Neural progenitor cell (in vitro differentiated cells): ENCODE results near the gene SPTBN1. TPM values are rescaled to one million over a fixed set of nuclear protein-coding genes. Genes with fewer than 3 reads are reported as not detected.

ENCODE experiments used
- DNase-seq: peaks from one replicate; pipeline ENCODE4 v3.0.0-alpha.2; 2016; ENCODE audit warnings: low spot score
- H2AFZ ChIP-seq: fragments of 200-600 bp; sonication (generic); replicated peaks from 2 replicates; pipeline ENCODE4 v1.6.1; 2016; ENCODE audit warnings: antibody characterized with exemption
- H3F3A ChIP-seq: fragments of 200-600 bp; sonication (generic); 2 replicates; pipeline ENCODE4 v1.6.1; 2016; ENCODE audit warnings: antibody characterized with exemption, low read depth
- H3K27ac ChIP-seq: fragments of 200-600 bp; sonication (generic); 2 replicates; pipeline ENCODE4 v1.5.1; 2016; ENCODE audit warnings: mild to moderate bottlenecking
- H3K27me3 ChIP-seq: fragments of 200-600 bp; sonication (generic); 2 replicates; pipeline ENCODE4 v1.6.1; 2016; ENCODE audit warnings: mild to moderate bottlenecking, moderate library complexity
- H3K36me3 ChIP-seq: fragments of 200-600 bp; sonication (generic); 2 replicates; pipeline ENCODE4 v1.5.1; 2016
- H3K4me1 ChIP-seq: fragments of 200-600 bp; sonication (generic); 2 replicates; pipeline ENCODE4 v1.6.1; 2016; ENCODE audit warnings: mixed run types
- H3K4me2 ChIP-seq: fragments of 200-600 bp; sonication (generic); 2 replicates; pipeline ENCODE4 v1.6.1; 2016
- H3K4me3 ChIP-seq: fragments of 200-600 bp; sonication (generic); 2 replicates; pipeline ENCODE4 v1.5.1; 2016
- H3K79me2 ChIP-seq: fragments of 200-600 bp; sonication (generic); 2 replicates; pipeline ENCODE4 v1.6.1; 2016; ENCODE audit warnings: low read depth
- H3K9ac ChIP-seq: fragments of 200-600 bp; sonication (generic); 2 replicates; pipeline ENCODE4 v1.6.1; 2016
- H3K9me3 ChIP-seq: fragments of 200-600 bp; sonication (generic); 2 replicates; pipeline ENCODE4 v1.5.1; 2016; ENCODE audit warnings: low read depth
- H4K20me1 ChIP-seq: fragments of 200-600 bp; sonication (generic); 2 replicates; pipeline ENCODE4 v1.6.1; 2016; ENCODE audit warnings: low read depth
- H3K27ac Mint-ChIP-seq: 3 replicates; pipeline ENCODE4 v1.8.0; 2021; ENCODE audit warnings: mixed read lengths
- H3K27me3 Mint-ChIP-seq: 2 replicates; pipeline ENCODE4 v1.8.0; 2022; ENCODE audit warnings: low read depth, mild to moderate bottlenecking, inconsistent platforms, moderate library complexity, mixed read lengths; ENCODE audit not compliant: insufficient read depth
- H3K36me3 Mint-ChIP-seq: 3 replicates; pipeline ENCODE4 v1.8.0; 2021; ENCODE audit warnings: mixed read lengths
- H3K4me1 Mint-ChIP-seq: 3 replicates; pipeline ENCODE4 v1.8.0; 2021; ENCODE audit warnings: mixed read lengths
- H3K4me3 Mint-ChIP-seq: 3 replicates; pipeline ENCODE4 v1.8.0; 2021; ENCODE audit warnings: mild to moderate bottlenecking, moderate library complexity, mixed read lengths
- H3K9me3 Mint-ChIP-seq: 3 replicates; pipeline ENCODE4 v1.8.0; 2020; ENCODE audit warnings: mixed read lengths
- EZH2 ChIP-seq: fragments of 200-600 bp; sonication (generic); IDR thresholded peaks from 2 replicates; pipeline ENCODE4 v1.6.1; 2017; ENCODE audit warnings: antibody characterized with exemption, mild to moderate bottlenecking, moderate library complexity
- EZH2phosphoT487 ChIP-seq: fragments of 200-600 bp; sonication (generic); IDR thresholded peaks from 2 replicates; pipeline ENCODE4 v1.6.1; 2017; ENCODE audit warnings: antibody characterized with exemption
- total RNA-seq: library from RNA; depleted of rRNA; stranded (reverse); fragments of >200 nt; gene quantifications from 2 replicates; pipeline ENCODE4 v1.2.3, GENCODE V29; 2015; ENCODE audit warnings: low replicate concordance
- TF ChIP-seq, protein P1 (sequence below): fragments of 200-600 bp; sonication (generic); IDR thresholded peaks from 2 replicates; pipeline ENCODE4 v1.5.1; 2017; ENCODE audit warnings: antibody characterized with exemption, mild to moderate bottlenecking

The SPTBN1 gene
- total RNA-seq, 1 donor from 2014 or later = 94.2 TPM

GRCh38 chr2:54586062-54586461 is 129.9 kb downstream of the SPTBN1 start:
- Mint-ChIP-seq H3K36me3 (peaks cover 2% of the 10 kb centered on the region), H3K4me1 (peaks cover 20% of the 10 kb centered on the region), H3K9me3 (no peaks in the 10 kb centered on the region), H3K4me3 (no peak overlapping the region), H3K27me3 (no peaks in the 10 kb centered on the region), H3K27ac (no peak overlapping the region)
- Histone ChIP-seq H3K9ac (no peak overlapping the region), H2AFZ (no peak overlapping the region), H3K36me3 (no peaks in the 10 kb centered on the region), H3F3A (no peaks in the 10 kb centered on the region), H3K9me3 (no peaks in the 10 kb centered on the region), H4K20me1 (peaks cover 69% of the 10 kb centered on the region), H3K79me2 (peaks cover 92% of the 10 kb centered on the region), H3K27me3 (no peaks in the 10 kb centered on the region), H3K27ac (no peak overlapping the region), H3K4me2 (no peak overlapping the region), H3K4me1 (peaks cover 7% of the 10 kb centered on the region), H3K4me3 (no peak overlapping the region)
- DNase-seq = no peak
- no peak for TF ChIP-seq EZH2
- TF ChIP-seq, protein P1, sequence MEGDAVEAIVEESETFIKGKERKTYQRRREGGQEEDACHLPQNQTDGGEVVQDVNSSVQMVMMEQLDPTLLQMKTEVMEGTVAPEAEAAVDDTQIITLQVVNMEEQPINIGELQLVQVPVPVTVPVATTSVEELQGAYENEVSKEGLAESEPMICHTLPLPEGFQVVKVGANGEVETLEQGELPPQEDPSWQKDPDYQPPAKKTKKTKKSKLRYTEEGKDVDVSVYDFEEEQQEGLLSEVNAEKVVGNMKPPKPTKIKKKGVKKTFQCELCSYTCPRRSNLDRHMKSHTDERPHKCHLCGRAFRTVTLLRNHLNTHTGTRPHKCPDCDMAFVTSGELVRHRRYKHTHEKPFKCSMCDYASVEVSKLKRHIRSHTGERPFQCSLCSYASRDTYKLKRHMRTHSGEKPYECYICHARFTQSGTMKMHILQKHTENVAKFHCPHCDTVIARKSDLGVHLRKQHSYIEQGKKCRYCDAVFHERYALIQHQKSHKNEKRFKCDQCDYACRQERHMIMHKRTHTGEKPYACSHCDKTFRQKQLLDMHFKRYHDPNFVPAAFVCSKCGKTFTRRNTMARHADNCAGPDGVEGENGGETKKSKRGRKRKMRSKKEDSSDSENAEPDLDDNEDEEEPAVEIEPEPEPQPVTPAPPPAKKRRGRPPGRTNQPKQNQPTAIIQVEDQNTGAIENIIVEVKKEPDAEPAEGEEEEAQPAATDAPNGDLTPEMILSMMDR = no peak
- no peak for TF ChIP-seq EZH2phosphoT487

- H4K20me1 ChIP-seq = peaks cover 65% of the 10 kb centered on the region
- H3K36me3 ChIP-seq = no peaks in the 10 kb centered on the region
- H3K9ac ChIP-seq = no peak overlapping the region
- H3K27me3 Mint-ChIP-seq = no peaks in the 10 kb centered on the region
- H3K4me2 ChIP-seq = no peak overlapping the region
- H3K27ac ChIP-seq = no peak overlapping the region
- H3K4me3 ChIP-seq = no peak overlapping the region
- H3K79me2 ChIP-seq = peaks cover 92% of the 10 kb centered on the region
- H3K27ac Mint-ChIP-seq = no peak overlapping the region
- TF ChIP-seq EZH2 (no peak), EZH2phosphoT487 (no peak)
- TF ChIP-seq, protein P1 = no peak
- peaks cover 2% of the 10 kb centered on the region for H3K36me3 Mint-ChIP-seq
- H3K27me3 ChIP-seq = no peaks in the 10 kb centered on the region
- no peaks in the 10 kb centered on the region for H3F3A ChIP-seq
- H3K4me1 Mint-ChIP-seq = peaks cover 20% of the 10 kb centered on the region
- no peaks in the 10 kb centered on the region for H3K9me3 ChIP-seq
- peaks cover 7% of the 10 kb centered on the region for H3K4me1 ChIP-seq
- H3K9me3 Mint-ChIP-seq = no peaks in the 10 kb centered on the region
- H3K4me3 Mint-ChIP-seq = no peak overlapping the region
- no peak overlapping the region for H2AFZ ChIP-seq
- DNase-seq = no peak
Observed at GRCh38 chr2:54586494-54586893, 130.4 kb downstream of the SPTBN1 start.

- Mint-ChIP-seq H3K27ac (no peak overlapping the region), H3K9me3 (no peaks in the 10 kb centered on the region), H3K4me1 (peaks cover 15% of the 10 kb centered on the region), H3K36me3 (no peaks in the 10 kb centered on the region), H3K4me3 (no peak overlapping the region), H3K27me3 (no peaks in the 10 kb centered on the region)
- Histone ChIP-seq H4K20me1 (peaks cover 56% of the 10 kb centered on the region), H3K36me3 (no peaks in the 10 kb centered on the region), H3K27ac (no peak overlapping the region), H3K9me3 (no peaks in the 10 kb centered on the region), H3F3A (no peaks in the 10 kb centered on the region), H3K27me3 (no peaks in the 10 kb centered on the region), H3K4me1 (no peaks in the 10 kb centered on the region), H2AFZ (no peak overlapping the region), H3K9ac (no peak overlapping the region), H3K4me2 (no peak overlapping the region), H3K4me3 (no peak overlapping the region), H3K79me2 (peaks cover 90% of the 10 kb centered on the region)
- no peak for DNase-seq
- no peak for TF ChIP-seq EZH2
- TF ChIP-seq EZH2phosphoT487 = no peak
- TF ChIP-seq, protein P1 = no peak
Observed at GRCh38 chr2:54587171-54588016, 131.3 kb downstream of the SPTBN1 start.
